Fibroblast of skin of scalp (primary cell): ENCODE results near the gene KRT3.

ENCODE experiments used
- DNase-seq: peaks from one replicate; pipeline ENCODE4 v3.0.0-alpha.2; 2013

Gene KRT3

GRCh38 chr12:52827499-52828090 lies 31.7 kb upstream of the KRT3 start:
- DNase-seq, result no peak

GRCh38 chr12:52826611-52827498 lies 30.9 kb upstream of the KRT3 start:
- DNase-seq, result peak; percentile 13

DNA sequence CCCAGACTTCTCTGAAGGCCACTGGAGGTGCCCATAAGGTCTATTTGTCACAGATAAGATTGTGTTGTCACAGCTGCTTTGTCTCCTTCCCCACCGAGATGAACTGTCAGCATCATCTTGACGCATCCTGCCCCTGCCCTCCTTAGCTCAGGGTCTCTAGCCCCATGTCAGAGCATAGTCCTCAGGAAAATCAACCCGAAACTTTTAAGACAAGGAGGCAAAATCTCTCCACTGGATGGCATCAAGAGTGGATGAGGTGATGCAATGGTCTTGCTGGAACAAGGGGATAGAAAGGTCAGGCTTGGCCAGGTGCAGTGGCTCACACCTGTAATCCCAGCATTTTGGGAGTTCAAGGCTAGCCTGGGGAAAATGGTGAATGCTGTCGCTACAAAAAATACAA lies 30.0 kb upstream of the KRT3 start:
- no peak for DNase-seq

DNA sequence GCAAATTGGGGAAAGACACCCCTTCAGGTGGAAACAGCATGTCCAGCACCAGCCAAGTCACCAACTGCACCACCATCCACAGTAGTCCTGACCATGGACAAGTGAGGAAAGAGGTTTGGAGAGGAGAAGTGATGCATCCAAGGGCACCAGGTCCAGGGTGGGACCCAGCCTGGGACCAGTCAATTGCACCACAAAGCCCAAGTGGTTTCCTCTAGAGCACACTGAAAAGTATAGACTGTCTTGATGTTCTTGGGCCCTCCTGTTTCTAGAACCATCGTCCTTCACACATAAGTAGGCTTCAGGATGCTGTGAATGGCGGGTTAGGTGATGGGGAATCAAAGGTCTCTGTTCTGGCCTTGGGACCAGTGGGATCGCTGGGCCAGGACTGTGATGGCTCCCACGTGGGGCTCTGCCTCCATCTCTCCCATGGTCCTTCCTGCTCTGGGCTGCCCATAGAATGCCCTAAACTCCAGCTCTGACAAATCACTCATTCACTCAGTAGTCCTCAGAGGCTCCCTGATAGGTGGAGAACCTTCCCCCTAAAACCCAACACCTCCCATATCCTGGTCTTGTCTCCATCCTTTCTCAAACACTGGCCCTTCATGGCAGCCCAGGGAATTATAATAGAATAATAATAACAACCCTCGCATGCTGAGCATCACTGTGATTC lies 29.0 kb upstream of the KRT3 start:
- DNase-seq, result no peak

DNA sequence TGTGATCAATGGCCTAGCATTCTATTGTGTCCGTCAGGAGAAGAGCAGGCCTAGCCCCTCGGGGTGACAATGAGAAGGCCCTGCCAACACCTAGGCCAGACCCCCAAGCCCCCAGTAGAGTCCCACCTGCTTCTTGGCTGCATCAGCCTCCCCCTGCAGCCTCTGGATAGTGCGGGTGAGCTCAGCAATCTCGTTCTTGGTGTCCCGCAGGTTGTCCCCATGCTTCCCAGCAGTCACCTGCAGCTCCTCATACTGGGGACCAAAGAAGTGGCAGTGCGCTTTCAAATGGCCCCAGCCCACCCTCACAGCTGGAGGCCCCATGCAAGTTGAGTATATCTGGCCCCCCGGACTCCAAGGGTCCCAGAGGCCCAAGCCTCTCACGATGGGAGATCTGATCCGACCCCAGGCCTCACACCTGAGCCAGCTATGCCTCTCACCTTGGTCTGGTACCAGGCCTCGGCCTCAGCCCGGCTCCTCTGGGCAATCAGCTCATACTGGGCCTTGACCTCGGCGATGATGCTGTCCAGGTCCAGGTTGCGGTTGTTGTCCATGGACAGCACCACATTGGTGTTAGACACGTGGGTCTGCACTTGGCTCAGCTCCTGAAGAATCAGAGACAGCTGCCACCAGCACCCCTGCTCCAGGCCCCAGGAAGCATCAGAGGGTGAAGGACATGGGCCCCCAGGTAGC lies 28.0 kb upstream of the KRT3 start:
- no peak for DNase-seq

- no peak for DNase-seq
Observed at GRCh38 chr12:52822771-52823510, 27.0 kb upstream of the KRT3 start.

GRCh38 chr12:52821826-52822660 lies 26.1 kb upstream of the KRT3 start:
- peak; percentile 9 for DNase-seq

GRCh38 chr12:52821071-52821730 lies 25.3 kb upstream of the KRT3 start:
- no peak for DNase-seq

DNA sequence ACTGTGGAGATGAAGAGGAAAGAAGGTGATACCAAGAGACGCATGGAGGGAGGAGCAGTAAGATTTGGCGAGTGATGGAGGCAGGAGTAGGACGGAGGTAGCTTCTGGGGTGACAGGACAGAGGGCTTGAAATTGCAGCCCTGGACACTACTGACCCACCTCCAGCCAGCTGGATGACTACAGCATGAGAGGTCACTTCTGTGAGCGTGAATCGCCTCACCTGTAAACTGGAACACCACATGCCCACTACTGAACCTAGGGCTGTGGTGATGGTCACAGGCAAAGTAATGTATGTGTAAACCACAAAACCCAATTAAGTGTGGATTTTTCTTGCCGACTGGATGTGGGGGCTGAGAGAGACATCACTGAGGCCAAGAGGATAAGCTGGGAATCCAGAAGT lies 24.6 kb upstream of the KRT3 start:
- no peak for DNase-seq

DNA sequence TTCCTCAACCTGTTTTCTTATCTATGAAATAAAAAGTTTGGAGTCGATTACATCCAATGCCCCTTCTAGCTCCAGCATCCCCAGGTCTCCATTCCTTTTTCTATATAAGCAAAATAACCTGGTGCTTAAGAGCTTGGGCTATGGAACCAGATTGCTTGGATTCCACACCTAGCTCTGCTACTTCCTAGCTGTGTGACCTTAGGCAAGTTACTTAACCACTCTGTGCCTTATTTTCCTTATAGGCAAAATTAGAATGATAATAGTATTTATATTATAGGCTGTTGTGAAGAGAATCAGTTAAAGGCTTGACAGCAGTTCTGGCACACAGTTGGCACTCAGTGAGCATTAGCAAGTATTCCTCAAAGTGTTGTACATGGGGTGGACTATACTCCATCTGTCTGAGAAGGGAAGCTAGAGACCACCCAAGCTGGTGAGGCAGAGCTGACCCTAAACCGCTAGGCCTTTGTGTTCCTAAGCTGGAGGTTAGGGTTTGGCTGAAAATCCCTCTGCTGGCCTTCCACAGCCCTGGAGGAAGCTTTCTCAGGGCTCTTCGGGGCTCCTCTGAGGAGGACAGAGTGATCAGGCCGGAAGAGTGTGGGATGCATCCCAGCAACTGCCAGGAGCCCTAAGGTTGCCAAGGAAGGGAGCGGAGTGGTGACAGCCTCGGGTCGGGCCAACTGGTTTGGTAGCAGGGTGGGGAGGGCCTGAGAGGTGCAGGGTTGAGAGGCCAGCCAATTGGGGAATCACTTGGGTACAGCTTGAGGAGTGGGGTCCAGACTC lies 24.0 kb upstream of the KRT3 start:
- DNase-seq, result no peak

GRCh38 chr12:52818887-52819420 lies 23.0 kb upstream of the KRT3 start:
- DNase-seq, result no peak

- DNase-seq, result no peak
Observed at GRCh38 chr12:52818388-52818787, 22.5 kb upstream of the KRT3 start.

GRCh38 chr12:52817699-52818238 lies 21.9 kb upstream of the KRT3 start:
- no peak for DNase-seq

- no peak for DNase-seq
Observed at GRCh38 chr12:52817003-52817698, 21.2 kb upstream of the KRT3 start.

- no peak for DNase-seq
Observed at GRCh38 chr12:52815676-52816588, 20.0 kb upstream of the KRT3 start.

DNA sequence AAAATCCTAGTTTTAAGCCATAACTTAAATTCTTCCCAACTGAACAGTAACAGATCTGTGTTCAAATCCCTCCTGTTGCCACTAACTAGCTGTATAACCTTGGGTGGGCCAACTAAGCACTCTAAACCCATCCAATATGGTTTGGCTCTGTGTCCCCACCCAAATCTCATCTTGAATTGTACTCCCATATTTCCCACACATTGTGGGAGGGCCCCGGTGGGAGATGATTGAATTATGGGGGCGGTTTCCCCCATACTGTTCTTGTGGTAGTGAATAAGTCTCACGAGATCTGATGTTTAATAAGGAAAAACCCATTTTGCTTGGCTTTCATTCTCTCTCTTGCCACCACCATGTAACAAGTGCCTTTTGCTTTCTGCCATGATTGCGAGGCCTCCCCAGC lies 19.2 kb upstream of the KRT3 start:
- DNase-seq, result no peak

GRCh38 chr12:52814710-52815155 lies 18.8 kb upstream of the KRT3 start:
- DNase-seq, result no peak
